HepG2 (cell line): Measurements from ENCODE around the gene GMEB2. TPM values are rescaled to one million over a fixed set of nuclear protein-coding genes. Genes with fewer than 3 reads are reported as not detected.

Experiments
- ASH2L ChIP-seq: fragments of 300-600, 200-600 bp; sonication (generic); IDR thresholded peaks from 2 replicates; pipeline ENCODE4 v1.7.0; 2017; ENCODE audit warnings: low read depth, mild to moderate bottlenecking, moderate library complexity, mixed read lengths, low read length; ENCODE audit not compliant: insufficient read length
- CTCF ChIP-seq: sonication (generic); formaldehyde crosslinking; IDR thresholded peaks from 2 replicates; pipeline ENCODE4 v1.5.0; 2020; ENCODE audit warnings: mild to moderate bottlenecking, missing genetic modification reagents, moderate library complexity
- IKZF1 ChIP-seq: fragments of 450-650 bp; IDR thresholded peaks from 2 replicates; pipeline ENCODE4 v1.7.1; 2016
- ISL2 ChIP-seq: sonication (generic); formaldehyde crosslinking; IDR thresholded peaks from 2 replicates; pipeline ENCODE4 v1.5.0; 2020; ENCODE audit warnings: missing genetic modification reagents
- POLR2AphosphoS5 ChIP-seq: IDR thresholded peaks from 2 replicates; pipeline ENCODE4 v1.6.1; 2012; ENCODE audit warnings: low read depth, low read length
- SAP130 ChIP-seq: IDR thresholded peaks from 2 replicates; pipeline ENCODE4 v1.6.1; 2016; ENCODE audit warnings: low read depth
- SMAD9 ChIP-seq: sonication (generic); formaldehyde crosslinking; IDR thresholded peaks from 2 replicates; pipeline ENCODE4 v1.5.1; 2020; ENCODE audit warnings: mild to moderate bottlenecking, missing genetic modification reagents
- XBP1 ChIP-seq: sonication (generic); formaldehyde crosslinking; IDR thresholded peaks from 2 replicates; pipeline ENCODE4 v1.5.0; 2020; ENCODE audit warnings: missing genetic modification reagents
- ZBTB1 ChIP-seq: sonication (generic); formaldehyde crosslinking; IDR thresholded peaks from 2 replicates; pipeline ENCODE4 v1.4.0; 2020; ENCODE audit warnings: missing genetic modification reagents, borderline replicate concordance
- ZC3H13 ChIP-seq: sonication (generic); formaldehyde crosslinking; IDR thresholded peaks from 2 replicates; pipeline ENCODE4 v1.8.1; 2023; ENCODE audit warnings: mild to moderate bottlenecking, missing genetic modification reagents, moderate library complexity
- ZMAT5 ChIP-seq: sonication (generic); formaldehyde crosslinking; IDR thresholded peaks from 2 replicates; pipeline ENCODE4 v1.5.0; 2020; ENCODE audit warnings: mild to moderate bottlenecking, low read depth, missing genetic modification reagents, borderline replicate concordance
- ZNF274 ChIP-seq: sonication (generic); formaldehyde crosslinking; IDR thresholded peaks from 2 replicates; pipeline ENCODE4 v1.5.1; 2020; ENCODE audit warnings: mild to moderate bottlenecking, missing genetic modification reagents
- ZNF430 ChIP-seq: sonication (generic); formaldehyde crosslinking; IDR thresholded peaks from 2 replicates; pipeline ENCODE4 v1.9.0; 2021; ENCODE audit warnings: mild to moderate bottlenecking, missing genetic modification reagents
- ZNF501 ChIP-seq: sonication (generic); formaldehyde crosslinking; IDR thresholded peaks from 2 replicates; pipeline ENCODE4 v1.5.1; 2020; ENCODE audit warnings: mild to moderate bottlenecking, moderate library complexity, missing genetic modification reagents
- ZNF646 ChIP-seq: sonication (generic); formaldehyde crosslinking; IDR thresholded peaks from 2 replicates; pipeline ENCODE4 v1.9.0; 2021; ENCODE audit warnings: mild to moderate bottlenecking, missing genetic modification reagents
- ZNF687 ChIP-seq: sonication (generic); formaldehyde crosslinking; IDR thresholded peaks from 2 replicates; pipeline ENCODE4 v1.5.1; 2020; ENCODE audit warnings: mild to moderate bottlenecking, missing genetic modification reagents, moderate library complexity
- ZNF703 ChIP-seq: sonication (generic); formaldehyde crosslinking; IDR thresholded peaks from 2 replicates; pipeline ENCODE4 v1.5.1; 2020; ENCODE audit warnings: missing genetic modification reagents, mild to moderate bottlenecking, moderate library complexity, borderline replicate concordance
- polyA plus RNA-seq, 8 experiments: library from polyadenylated mRNA; depleted of rRNA in 3 of 8; stranded (reverse) in 7 of 8; unstranded in 1 of 8; fragments of >200 nt; fragmentation: Illumina TruSeq in 4 of 8; extraction: Trizol in 4 of 8; gene quantifications; 2 replicates each; pipeline versions ENCODE4 v1.2.1 to v1.2.3, GENCODE V29; 2011 to 2016; ENCODE audit warnings: low read depth in 4 of 8, missing spikeins in 1 of 8, mixed read lengths in 1 of 8; ENCODE audit not compliant: insufficient read depth in 1 of 8
- total RNA-seq, 5 experiments: library from RNA; depleted of rRNA; stranded (reverse); fragments of >200 nt; fragmentation: Illumina TruSeq; extraction: Trizol; gene quantifications; 2 replicates each; pipeline ENCODE4 v1.2.3, GENCODE V29; 2016; ENCODE audit warnings: low read depth in 1 of 5

Gene GMEB2
- total and polyA plus RNA-seq, 2 of the 13 experiments (the other 11 are each of a cell fraction or from before 2014, with no cell fraction given), result 10.6 to 12.4 TPM

GRCh38 chr20:63574156-63574828 is 52.6 kb downstream of the GMEB2 start, which contains the start of gene HELZ2 (continued):
- TF ChIP-seq ZNF687 (peak; percentile 45), ZMAT5 (CRISPR knock-in tag) (no peak), CTCF (CRISPR knock-in tag) (no peak; the same call in 1 of the 2 replicates), ZBTB1 (no peak), ZNF501 (CRISPR knock-in tag) (peak; percentile 10; the same call in 1 of the 2 replicates), ZNF703 (no peak; the same call in 1 of the 2 replicates), ZNF430 (CRISPR knock-in tag) (0 out of 2 replicates have a peak, but pooled peaks have one; percentile 26), SAP130 (CRISPR knock-in tag) (peak; percentile 65), ISL2 (peak; percentile 26), IKZF1 (no peak), ZC3H13 (no peak), ZNF274 (CRISPR knock-in tag) (no peak; the same call in 1 of the 2 replicates), ASH2L (no peak), ZNF646 (CRISPR knock-in tag) (no peak; the same call in 1 of the 2 replicates), SMAD9 (CRISPR knock-in tag) (no peak), POLR2AphosphoS5 (peak; percentile 69), XBP1 (no peak)
